HG03520 (cell line): ENCODE data around the gene LRRC28.

Experiments
- ATAC-seq: cut with Tn5 transposase; IDR thresholded peaks from one replicate; pipeline ENCODE4 v1.9.1; 2021; ENCODE audit warnings: mild to moderate bottlenecking, moderate library complexity; ENCODE audit not compliant: unreplicated experiment

LRRC28 gene

GRCh38 chr15:99340347-99340746, 89.1 kb downstream of the LRRC28 start:
- ATAC-seq: no peak

GRCh38 chr15:99341786-99342185, 90.5 kb downstream of the LRRC28 start:
- no peak for ATAC-seq

GRCh38 chr15:99343208-99343607, 91.9 kb downstream of the LRRC28 start:
- no peak for ATAC-seq

DNA sequence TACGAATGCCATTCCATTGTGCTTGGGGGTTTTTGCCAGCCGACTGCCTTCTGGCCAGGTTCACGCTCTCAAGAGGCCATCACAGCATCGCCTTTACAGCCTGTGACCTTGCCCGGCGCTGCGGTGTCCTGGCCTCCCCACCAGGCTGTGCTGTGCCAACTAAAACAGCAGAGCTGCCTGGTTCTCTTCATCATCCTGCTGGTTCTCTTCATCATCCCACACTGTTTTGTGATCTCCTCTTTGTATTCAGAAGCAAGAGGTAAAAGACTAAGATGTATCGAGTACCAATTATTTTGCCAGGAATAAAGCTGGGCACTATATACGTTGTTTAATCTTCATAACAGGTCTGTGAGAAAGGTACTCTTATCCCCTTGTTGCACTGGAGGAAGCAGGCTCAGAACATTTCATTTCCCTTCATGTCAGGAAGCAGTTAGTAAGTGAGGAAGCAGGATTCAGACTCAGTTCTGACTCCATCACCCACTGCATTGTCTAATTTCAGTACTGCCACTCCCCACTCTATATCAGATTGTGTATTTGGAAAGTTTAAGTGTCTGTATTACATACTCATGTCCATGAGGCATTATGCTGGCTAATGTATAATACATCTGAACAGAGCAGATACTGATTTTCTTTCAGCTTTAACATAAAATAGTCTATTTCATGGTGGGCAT, 92.7 kb downstream of the LRRC28 start:
- ATAC-seq: no peak

DNA sequence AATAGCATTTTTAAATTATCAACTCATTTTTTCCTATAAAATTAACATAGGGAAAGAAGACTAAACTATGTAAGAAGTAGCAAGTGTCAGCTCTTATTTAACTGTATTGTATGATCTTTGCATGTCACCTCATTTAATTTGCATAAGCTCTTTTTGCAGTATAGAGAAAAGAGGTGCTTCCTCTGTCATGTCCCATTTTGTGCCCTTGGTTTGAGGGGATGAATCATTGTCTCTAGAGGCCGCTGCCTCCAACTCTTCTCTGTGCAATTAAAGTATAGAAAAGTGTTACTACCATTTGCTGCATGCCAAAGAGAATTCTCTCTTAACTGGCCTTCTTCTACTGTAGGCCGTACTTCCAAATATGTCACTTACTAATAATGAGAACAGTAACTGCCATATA, 93.4 kb downstream of the LRRC28 start:
- no peak for ATAC-seq

DNA sequence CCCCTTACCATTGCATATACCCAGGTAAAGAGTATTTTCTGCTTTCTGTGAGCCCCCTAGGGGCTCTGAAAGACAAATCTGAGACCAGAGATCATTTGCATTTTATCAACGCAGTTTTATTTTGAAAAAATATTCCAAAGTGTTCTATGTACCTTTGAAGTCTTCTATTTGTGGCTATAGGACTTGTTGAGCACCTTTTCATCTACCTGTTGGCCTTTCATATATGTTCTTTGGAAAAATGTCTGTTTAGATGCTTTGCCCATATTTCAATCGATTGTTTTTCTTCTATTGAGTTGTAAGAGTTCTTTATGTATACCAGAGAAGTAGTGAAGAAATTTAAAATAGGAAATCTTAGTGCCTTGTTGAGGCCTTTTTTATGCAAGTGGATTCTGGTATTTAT, 94.0 kb downstream of the LRRC28 start:
- no peak for ATAC-seq

- ATAC-seq: no peak
These were observed 94.7 kb downstream of the LRRC28 start for GRCh38 chr15:99345832-99346462.

DNA sequence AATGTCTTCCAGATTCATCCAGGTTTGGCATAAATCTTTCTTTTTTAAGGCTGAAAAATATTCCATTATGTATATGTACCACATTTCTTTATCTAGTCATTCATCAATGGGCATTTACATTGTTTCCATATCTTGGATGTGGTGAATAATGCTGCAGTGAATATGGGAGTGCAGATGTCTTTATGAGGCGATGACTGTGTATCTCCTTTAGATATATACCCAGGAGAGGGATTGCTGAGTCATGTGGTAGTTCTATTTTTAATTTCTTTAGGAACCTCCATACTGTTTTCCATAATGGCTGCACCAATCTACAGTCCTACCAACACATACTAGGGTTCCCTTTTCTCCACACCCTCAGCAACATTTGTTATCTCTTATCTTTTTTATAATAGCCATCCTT, 96.3 kb downstream of the LRRC28 start:
- no peak for ATAC-seq

GRCh38 chr15:99348412-99348811, 97.1 kb downstream of the LRRC28 start:
- no peak for ATAC-seq

DNA sequence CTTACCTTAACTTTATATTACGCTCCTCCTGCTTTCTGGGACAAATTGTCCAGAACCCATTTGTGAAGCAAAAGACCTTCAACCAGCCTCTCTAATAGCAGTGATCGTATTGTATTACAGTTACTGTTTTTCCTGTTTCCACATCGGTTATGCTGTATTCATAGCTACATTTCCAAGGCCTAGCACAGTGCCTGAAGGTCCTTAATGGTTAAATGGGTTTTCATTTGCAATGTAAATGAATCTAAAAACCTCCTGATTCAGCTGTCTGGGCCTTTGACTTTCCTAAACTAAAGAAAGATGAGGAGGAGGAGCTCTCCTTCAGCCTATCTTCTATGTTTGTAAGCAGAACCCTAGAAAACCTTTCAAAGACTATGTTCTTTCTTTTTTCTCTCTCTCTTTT, 99.1 kb downstream of the LRRC28 start:
- ATAC-seq: no peak

DNA sequence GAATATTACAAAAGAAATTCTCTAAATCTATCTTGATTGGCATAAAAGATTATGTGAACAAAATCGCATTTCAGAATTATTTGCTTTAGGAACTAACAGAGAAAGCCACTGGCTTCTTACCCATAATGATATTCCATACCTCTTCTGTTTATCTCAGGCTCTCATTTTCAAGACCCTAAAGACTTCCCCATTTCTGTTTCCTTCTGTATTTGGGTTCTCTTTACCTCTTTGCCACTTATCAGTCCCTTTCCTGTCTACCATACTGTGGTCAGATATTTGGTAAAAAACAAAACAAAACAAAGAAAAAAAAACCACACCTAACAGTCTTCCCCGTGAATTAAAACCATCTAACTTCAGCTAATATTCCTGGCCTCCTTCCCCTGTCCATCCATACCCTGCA, 108.5 kb downstream of the LRRC28 start:
- no peak for ATAC-seq

DNA sequence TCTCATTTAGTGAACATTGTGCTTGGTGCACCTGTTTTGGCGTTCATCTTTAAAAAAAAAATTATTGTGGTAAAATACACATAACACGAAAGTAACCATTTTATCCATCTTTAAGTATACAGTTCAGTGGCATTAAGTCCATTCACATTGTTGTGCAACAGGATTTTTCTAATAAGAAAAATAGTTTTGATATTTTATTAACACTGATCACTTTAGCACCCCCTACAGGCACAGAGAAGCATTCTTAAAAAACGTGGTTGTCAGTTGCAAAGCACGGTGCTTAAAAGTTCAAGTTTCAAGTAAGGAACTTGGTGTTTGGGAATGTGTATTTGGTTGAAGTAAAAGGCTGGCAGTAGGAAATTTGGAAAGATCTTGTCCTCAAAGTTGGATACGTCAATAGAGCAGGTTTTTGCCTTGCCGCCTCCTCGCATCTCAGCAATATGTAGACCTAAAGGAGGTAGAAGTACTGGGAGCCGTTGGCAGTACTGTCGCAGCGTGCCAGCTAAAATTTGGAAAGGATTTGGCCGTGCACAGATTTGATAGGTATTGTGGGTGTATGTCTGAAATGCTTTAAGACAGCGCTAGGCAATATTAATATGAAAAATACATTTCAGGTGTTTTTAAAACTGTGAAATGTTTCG, 110.4 kb downstream of the LRRC28 start:
- no peak for ATAC-seq

DNA sequence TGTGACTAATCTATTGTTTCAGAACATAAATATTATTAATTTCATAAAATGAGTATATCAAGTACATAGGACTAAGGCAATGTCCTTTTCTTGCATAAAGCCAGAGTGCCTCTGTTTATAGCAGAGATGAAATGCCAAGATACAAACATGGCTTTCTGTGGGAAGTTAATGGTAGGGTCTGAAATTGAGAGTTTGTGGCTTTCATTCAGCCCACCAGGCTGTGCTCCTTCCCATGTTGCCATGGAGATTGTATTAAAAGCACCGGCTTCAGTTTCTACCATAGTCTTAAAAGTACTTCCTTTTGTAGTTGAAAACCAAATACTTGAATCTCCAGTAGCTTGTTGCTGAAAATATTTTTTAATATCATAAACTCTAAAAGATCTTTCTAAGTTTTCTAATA, 114.0 kb downstream of the LRRC28 start:
- peak; percentile 88 for ATAC-seq

DNA sequence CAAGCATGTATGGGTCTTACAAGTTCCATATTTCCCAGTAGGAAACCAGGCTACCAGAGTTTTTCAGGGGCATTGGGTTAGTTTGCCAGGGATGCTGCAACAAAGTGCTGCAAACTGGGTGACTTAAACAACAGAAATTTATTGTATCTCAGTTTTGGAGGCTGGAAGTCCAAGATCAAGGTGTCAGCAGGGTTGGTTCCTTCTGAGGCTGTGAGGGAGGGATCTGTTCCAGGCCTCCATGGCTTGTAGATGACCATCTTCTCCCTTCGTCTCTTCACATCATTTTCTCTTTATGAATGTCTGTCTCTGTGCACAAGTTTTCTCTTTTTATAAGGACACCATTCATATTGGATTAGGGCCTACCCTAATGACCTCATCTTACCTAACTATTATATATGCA, 114.7 kb downstream of the LRRC28 start:
- no peak for ATAC-seq

GRCh38 chr15:99368743-99369142, 117.5 kb downstream of the LRRC28 start:
- no peak for ATAC-seq

GRCh38 chr15:99369196-99369595, 117.9 kb downstream of the LRRC28 start:
- no peak for ATAC-seq

- ATAC-seq: peak; percentile 75
These were observed 120.2 kb downstream of the LRRC28 start for GRCh38 chr15:99371180-99372103.

GRCh38 chr15:99385005-99385669, 133.9 kb downstream of the LRRC28 start:
- no peak for ATAC-seq

GRCh38 chr15:99385865-99386264, 134.6 kb downstream of the LRRC28 start:
- ATAC-seq: no peak

- no peak for ATAC-seq
These were observed 135.1 kb downstream of the LRRC28 start for GRCh38 chr15:99386391-99386790.
